ENCODE measurements around the gene LAMC2. TPM values are rescaled to one million over a fixed set of nuclear protein-coding genes. Genes with fewer than 3 reads are reported as not detected.

Gene LAMC2
- total RNA-seq, 4 donors from 2014 or later: 2.1 to 17.4 (median 4.4) TPM

GRCh38 chr1:183293241-183293640 lies 107.2 kb downstream of the LAMC2 start:
- H3K4me3 ChIP-seq: no peak overlapping the region
- TF ChIP-seq CTCF (IDR thresholded peaks at IDR 0.05) (no peak), POLR2A (IDR thresholded peaks at IDR 0.05) (no peak)
- no peaks in the 10 kb centered on the region for H3K36me3 ChIP-seq
- peak overlapping the region in 1 of 2 donors; percentile 89 for H3K27ac ChIP-seq
- H3K4me1 ChIP-seq: peaks cover 0 to 14% of the 10 kb centered on the region in 2 donors
- no peaks in the 10 kb centered on the region for H3K27me3 ChIP-seq
- DNase-seq: no peak
- intact Hi-C loops (cut with DNase I; ENCODE audit: low total_unique reads): no loop called here
- H3K9me3 ChIP-seq: no peaks in the 10 kb centered on the region

GRCh38 chr1:183293876-183294275 lies 107.8 kb downstream of the LAMC2 start:
- intact Hi-C loops (cut with DNase I; ENCODE audit: low total_unique reads): no loop called here
- Histone ChIP-seq H3K4me3 (no peak overlapping the region), H3K27ac (peak overlapping the region in 1 of 2 donors; percentile 10), H3K36me3 (no peaks in the 10 kb centered on the region), H3K9me3 (no peaks in the 10 kb centered on the region), H3K4me1 (peaks cover 0 to 14% of the 10 kb centered on the region in 2 donors), H3K27me3 (no peaks in the 10 kb centered on the region)
- TF ChIP-seq POLR2A (IDR thresholded peaks at IDR 0.05) (no peak), CTCF (IDR thresholded peaks at IDR 0.05) (no peak)
- DNase-seq: no peak

Other genes with a start within 250 kb of the LAMC2 start
- gene SHCBP1L, start 233.1 kb upstream of the LAMC2 start, total RNA-seq: 1 to 10 TPM in 1 of 4 donors, not detected in 3; 1.0 TPM
- 100 to 1,000 TPM; 130 to 315 (median 214) TPM for gene LAMC1, start 162.8 kb upstream of the LAMC2 start, total RNA-seq
- 1 to 10 TPM in 2 of 4 donors, under 1 TPM in 1, not detected in 1; 0.85 to 2.8 (median 1.5) TPM for gene NMNAT2, start 232.1 kb downstream of the LAMC2 start, total RNA-seq